ENCODE data around the gene MIA3.

Gene MIA3

GRCh38 chr1:222631611-222632208, 13.8 kb downstream of the MIA3 start:
- peak; percentile 25 for DNase-seq
- TF ChIP-seq, protein P1, sequence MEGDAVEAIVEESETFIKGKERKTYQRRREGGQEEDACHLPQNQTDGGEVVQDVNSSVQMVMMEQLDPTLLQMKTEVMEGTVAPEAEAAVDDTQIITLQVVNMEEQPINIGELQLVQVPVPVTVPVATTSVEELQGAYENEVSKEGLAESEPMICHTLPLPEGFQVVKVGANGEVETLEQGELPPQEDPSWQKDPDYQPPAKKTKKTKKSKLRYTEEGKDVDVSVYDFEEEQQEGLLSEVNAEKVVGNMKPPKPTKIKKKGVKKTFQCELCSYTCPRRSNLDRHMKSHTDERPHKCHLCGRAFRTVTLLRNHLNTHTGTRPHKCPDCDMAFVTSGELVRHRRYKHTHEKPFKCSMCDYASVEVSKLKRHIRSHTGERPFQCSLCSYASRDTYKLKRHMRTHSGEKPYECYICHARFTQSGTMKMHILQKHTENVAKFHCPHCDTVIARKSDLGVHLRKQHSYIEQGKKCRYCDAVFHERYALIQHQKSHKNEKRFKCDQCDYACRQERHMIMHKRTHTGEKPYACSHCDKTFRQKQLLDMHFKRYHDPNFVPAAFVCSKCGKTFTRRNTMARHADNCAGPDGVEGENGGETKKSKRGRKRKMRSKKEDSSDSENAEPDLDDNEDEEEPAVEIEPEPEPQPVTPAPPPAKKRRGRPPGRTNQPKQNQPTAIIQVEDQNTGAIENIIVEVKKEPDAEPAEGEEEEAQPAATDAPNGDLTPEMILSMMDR (IDR thresholded peaks at IDR 0.05; ENCODE audit: low read depth, low read length, missing control alignments), result no peak
- Histone ChIP-seq H3K27ac (no peak overlapping the region), H3K36me3 (replicated peaks) (peaks cover 23% of the 10 kb centered on the region), H3K4me3 (ENCODE audit: low read depth, low read length) (no peak overlapping the region), H3K27me3 (replicated peaks) (no peaks in the 10 kb centered on the region)
- in situ Hi-C loops (cut with HindIII; ENCODE audit: low pct_ligation_motif_present, low sequenced_read_pairs), result no loop called here

GRCh38 chr1:222632749-222633148, 14.9 kb downstream of the MIA3 start:
- no peak for DNase-seq
- H3K36me3 ChIP-seq (replicated peaks), result peaks cover 21% of the 10 kb centered on the region
- TF ChIP-seq, protein P1 (IDR thresholded peaks at IDR 0.05; ENCODE audit: low read depth, low read length, missing control alignments), result no peak
- H3K27me3 ChIP-seq (replicated peaks), result no peaks in the 10 kb centered on the region
- no peak overlapping the region for H3K4me3 ChIP-seq (ENCODE audit: low read depth, low read length)
- in situ Hi-C loops (cut with HindIII; ENCODE audit: low pct_ligation_motif_present, low sequenced_read_pairs), result no loop called here
- no peak overlapping the region for H3K27ac ChIP-seq

GRCh38 chr1:222634180-222635013, 16.5 kb downstream of the MIA3 start:
- Histone ChIP-seq H3K36me3 (replicated peaks) (peaks cover 12% of the 10 kb centered on the region), H3K27ac (no peak overlapping the region), H3K27me3 (replicated peaks) (no peaks in the 10 kb centered on the region), H3K4me3 (ENCODE audit: low read depth, low read length) (no peak overlapping the region)
- DNase-seq, result peak; percentile 91
- TF ChIP-seq, protein P1 (IDR thresholded peaks at IDR 0.05; ENCODE audit: low read depth, low read length, missing control alignments), result peak; percentile 75
- in situ Hi-C loops (cut with HindIII; ENCODE audit: low pct_ligation_motif_present, low sequenced_read_pairs), result no loop called here

DNA sequence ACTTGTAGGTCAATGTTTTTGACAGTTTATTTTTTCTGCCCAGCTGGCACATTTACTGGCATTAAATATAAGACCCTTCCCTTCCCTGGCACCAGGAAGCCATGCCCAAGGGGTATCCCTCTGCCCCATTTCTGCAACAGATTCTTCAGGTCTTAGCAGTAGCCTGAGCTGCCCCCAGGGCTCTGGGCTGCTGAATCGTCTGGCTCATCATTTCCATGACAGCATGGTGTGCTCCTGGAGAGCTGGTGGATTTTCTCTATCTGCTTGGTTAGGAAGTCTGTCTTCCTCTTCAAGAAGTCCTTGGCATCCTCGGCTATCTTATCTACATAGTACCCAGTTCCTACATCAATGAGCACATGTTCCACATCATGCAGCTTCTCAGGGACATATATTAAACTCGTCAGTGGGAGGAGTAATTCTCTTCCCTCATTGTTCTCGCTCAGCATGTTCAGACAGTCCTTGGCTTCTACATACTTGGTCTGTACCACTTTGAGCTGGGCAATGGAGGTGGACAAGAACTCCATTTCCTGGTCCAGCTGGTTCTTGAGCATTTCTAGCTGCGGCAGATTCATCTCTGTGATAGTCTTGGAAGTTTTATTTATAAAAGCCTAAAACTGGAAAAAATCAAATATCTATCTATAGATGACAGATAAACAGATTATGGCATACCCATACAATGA, 23.5 kb downstream of the MIA3 start:
- DNase-seq, result no peak
- in situ Hi-C loops (cut with HindIII; ENCODE audit: low pct_ligation_motif_present, low sequenced_read_pairs), result no loop called here
- Histone ChIP-seq H3K36me3 (replicated peaks) (peaks cover 2% of the 10 kb centered on the region), H3K27me3 (replicated peaks) (no peaks in the 10 kb centered on the region), H3K27ac (no peak overlapping the region), H3K4me3 (ENCODE audit: low read depth, low read length) (no peak overlapping the region)
- TF ChIP-seq, protein P1 (IDR thresholded peaks at IDR 0.05; ENCODE audit: low read depth, low read length, missing control alignments), result no peak

DNA sequence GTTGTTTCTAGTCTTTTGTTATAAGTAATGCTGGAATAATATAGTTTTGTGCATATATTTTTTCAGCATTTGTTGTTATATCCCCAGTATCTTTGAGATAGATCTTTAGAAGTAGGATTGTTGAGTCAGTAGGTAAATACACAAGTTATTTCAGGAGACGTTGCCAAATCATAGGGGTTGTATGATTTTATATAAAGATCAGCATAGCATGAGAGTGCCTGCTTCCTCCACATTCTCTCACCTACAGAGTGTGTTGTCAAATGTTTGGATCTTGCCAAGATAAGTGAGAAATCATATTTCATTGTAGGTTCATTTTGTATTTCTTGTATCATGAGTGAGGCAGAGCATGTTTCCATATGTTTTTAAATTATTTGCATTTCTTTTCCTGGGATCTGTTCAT, 24.6 kb downstream of the MIA3 start:
- Histone ChIP-seq H3K4me3 (ENCODE audit: low read depth, low read length) (no peak overlapping the region), H3K27me3 (replicated peaks) (no peaks in the 10 kb centered on the region), H3K36me3 (replicated peaks) (peaks cover 2% of the 10 kb centered on the region), H3K27ac (no peak overlapping the region)
- DNase-seq, result no peak
- TF ChIP-seq, protein P1 (IDR thresholded peaks at IDR 0.05; ENCODE audit: low read depth, low read length, missing control alignments), result no peak
- in situ Hi-C loops (cut with HindIII; ENCODE audit: low pct_ligation_motif_present, low sequenced_read_pairs), result no loop called here

Measured in brain microvascular endothelial cell (primary cell).